ENCODE measurements around the gene CADPS.

Gene CADPS

DNA sequence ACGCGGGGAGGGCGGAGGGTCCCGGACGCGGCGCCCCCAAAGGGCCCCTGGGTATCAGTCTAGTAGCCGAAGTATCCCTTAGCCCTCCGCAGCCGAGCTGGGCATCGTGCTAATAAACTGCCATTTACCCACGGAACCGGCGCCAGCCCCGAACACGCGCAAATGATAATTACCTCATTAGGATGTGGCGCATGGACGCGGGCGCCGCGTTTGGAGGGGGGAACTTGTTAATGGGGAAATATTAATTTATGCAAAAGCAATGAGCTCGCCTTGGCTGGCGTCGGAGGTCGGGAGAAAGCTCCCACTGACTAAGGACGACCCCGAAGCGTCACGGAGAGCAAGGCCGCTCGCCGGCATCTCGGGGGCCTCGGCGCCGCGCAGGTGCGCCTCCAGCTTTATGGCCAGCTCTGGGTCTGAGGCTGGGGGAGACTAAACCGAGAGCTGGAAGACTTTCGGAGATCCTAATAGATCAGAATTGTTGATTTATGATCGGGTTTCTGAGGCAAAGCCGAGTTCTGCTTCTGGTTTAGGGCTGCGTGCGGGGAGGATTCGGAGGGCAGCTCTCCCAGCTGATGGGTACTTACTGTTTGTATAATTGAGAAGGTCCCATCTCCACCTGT, 501.4 kb downstream of the CADPS start:
- TF ChIP-seq, protein P1, sequence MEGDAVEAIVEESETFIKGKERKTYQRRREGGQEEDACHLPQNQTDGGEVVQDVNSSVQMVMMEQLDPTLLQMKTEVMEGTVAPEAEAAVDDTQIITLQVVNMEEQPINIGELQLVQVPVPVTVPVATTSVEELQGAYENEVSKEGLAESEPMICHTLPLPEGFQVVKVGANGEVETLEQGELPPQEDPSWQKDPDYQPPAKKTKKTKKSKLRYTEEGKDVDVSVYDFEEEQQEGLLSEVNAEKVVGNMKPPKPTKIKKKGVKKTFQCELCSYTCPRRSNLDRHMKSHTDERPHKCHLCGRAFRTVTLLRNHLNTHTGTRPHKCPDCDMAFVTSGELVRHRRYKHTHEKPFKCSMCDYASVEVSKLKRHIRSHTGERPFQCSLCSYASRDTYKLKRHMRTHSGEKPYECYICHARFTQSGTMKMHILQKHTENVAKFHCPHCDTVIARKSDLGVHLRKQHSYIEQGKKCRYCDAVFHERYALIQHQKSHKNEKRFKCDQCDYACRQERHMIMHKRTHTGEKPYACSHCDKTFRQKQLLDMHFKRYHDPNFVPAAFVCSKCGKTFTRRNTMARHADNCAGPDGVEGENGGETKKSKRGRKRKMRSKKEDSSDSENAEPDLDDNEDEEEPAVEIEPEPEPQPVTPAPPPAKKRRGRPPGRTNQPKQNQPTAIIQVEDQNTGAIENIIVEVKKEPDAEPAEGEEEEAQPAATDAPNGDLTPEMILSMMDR (IDR thresholded peaks at IDR 0.05; ENCODE audit: low read depth, low read length): no peak
- H3K4me3 ChIP-seq (ENCODE audit: low read depth, low read length): peak overlapping the region; percentile 16; the same call in 1 of the 2 replicates

DNA sequence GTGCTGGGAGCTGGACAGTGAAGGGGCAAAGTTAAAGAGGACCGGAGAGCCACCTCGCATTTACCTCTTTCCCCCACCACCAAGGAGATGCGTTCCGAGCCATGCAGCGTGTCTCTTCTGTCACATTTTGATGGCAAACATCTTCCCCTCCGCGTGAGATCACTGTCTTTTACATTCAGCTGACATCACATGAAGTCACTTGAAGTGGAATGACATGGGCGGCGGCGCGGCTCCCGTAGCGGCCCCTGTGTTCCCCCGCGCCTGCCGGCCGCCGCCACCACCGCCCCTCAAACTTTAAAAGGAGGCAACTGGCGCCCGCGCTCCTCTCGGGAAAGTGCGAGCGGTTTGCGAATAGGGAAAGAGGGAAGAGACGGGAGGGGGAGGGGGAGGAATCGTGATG, 502.0 kb downstream of the CADPS start, which contains the start of gene FEZF2:
TSS of gene FEZF2 (minus strand) at position 336 of the 400 bp plus-strand sequence. CDS start 682 bp downstream, outside the sequence.
- H3K4me3 ChIP-seq (ENCODE audit: low read depth, low read length): peak within 1 kb of the TSS; percentile 16; the same call in 1 of the 2 replicates
- TF ChIP-seq, protein P1 (IDR thresholded peaks at IDR 0.05; ENCODE audit: low read depth, low read length): no peak

DNA sequence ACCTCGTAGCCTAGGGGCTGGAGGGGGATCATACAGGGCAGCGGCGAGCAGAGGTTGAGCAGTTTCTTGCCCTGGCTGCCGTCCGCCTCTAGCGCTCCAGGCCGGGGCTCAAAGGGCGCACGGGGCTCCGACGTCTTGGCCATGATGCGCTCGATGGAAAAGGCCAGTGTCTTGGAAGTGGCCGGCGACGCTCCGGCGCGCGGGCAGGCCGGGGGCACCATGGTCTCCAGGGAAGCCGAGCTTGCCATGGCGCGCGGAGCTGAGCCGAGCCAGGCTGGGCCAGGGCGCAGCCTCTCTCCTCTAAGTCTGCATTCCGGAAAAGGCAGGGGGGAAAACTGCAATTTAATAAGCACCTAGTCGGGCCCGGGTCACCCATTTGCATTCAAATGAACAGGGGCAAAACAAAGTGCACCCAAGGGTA, 502.6 kb downstream of the CADPS start:
- TF ChIP-seq, protein P1 (IDR thresholded peaks at IDR 0.05; ENCODE audit: low read depth, low read length): no peak
- no peak overlapping the region for H3K4me3 ChIP-seq (ENCODE audit: low read depth, low read length)

DNA sequence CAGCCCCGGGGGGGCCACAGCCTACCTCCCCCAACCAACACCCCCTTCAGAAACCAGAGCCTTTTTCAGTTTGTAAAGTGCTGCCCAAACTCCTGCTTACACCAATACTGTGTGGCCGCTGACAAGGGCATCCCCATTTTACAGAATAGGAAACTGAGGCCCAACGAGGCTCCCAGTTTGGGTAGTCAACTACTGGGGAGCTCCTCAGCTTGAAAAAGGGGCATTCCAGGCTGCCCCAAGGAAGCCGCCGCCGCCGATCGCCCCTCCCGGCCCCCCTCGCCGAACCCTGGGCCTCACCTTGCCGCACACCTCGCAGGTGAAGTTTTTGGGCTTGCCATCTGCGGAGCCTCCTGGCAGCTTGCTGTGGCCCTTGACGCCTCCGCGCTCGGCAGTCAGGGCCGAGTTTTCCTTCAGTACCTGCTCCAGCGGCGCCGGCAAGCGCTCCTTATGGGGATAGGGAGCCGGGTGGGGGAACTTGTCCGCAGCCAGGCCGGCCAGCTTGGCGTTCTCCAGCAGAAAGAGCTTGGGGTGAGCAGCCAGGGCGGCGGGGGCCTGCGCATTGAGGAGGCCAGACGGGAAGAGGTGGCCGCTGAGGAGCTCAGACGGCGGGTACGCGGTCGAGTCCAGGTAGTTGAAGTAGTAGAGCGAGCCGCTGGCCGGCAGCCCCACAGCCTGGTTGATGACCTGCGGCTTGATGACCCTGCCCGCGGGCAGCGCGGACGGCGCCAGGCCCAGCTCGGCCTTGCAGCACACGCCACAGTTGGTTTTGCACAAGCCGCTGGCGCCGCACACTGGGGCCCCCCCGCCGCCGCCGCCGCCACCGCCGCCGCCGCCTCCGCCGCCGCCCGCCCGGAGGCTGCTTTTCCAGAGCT, 503.3 kb downstream of the CADPS start:
- TF ChIP-seq, protein P1 (IDR thresholded peaks at IDR 0.05; ENCODE audit: low read depth, low read length): no peak
- no peak overlapping the region for H3K4me3 ChIP-seq (ENCODE audit: low read depth, low read length)

DNA sequence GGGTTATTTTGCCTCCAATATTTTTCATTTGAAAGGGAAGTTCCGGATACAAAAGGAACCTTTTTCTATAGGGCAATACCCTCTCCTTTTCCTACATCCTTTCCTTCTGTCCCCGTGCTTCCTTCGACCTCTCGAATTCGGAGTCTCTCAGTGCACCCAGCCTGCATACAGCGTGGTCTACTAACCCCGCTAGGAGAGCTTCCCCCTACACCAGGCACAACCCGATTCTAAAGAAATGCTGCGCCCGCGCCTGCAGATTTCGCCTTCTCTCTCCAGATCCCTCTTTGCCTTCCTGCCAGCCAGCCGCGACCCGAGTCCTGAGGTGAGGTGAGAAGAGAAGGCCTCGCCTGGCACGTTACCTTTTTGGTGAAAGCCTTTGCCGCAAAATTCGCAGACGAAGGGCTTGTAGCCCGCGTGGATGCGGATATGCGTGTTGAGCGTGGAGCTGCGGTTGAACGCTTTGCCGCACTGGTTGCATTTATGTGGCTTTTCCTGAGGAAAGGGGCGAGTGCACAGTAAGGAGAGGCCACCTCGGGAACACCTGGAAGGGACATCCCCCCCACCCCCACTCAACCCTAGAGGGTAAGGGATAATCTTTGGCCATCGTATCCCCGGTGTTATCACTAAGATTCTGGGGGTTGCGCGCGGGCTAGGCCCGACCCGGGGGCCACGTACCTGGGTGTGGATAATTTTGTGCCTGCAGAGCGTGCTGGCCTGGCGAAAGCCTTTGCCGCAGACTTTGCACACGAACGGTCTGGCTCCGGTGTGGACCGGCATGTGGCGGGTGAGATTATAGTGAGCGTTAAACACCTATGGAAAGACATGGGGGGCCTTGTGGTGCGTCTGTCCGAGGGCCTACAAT, 504.1 kb downstream of the CADPS start:
- H3K4me3 ChIP-seq (ENCODE audit: low read depth, low read length): no peak overlapping the region
- TF ChIP-seq, protein P1 (IDR thresholded peaks at IDR 0.05; ENCODE audit: low read depth, low read length): no peak

DNA sequence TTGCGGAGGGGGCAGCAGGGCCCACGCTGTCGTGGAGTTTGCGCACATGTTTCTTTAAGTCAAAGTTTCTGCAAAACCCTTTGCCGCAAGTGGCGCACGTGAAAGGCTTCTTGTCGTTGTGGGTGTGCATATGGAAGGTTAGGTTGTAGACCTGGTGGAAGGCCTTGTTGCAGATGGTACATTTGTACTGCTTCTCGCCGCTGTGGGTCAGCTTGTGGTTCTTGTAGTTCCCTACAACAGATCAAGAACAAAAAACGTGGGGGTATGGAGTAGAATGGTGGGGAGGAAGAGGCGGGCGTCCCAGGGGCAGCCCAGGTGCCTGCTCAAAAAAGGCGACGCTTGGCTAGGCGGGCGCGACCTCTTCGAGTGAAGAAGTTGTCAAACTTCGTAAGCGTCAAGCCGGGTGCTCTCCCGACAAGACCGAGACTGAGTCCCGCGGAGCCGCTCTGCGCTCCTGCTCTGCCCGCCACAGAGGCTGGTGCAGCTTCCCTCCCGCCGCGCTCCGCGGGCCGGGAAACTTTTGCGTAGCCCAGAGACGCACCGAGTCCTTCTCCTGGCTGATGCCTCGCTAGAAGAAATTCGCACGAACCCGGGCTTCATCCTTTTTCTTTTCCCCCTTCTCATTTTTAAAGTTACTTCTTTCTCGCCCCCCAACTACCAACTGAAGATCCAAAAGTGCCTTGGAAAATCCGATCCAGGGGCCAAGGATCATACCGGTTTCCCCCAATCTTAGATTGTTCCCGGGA, 504.9 kb downstream of the CADPS start:
- TF ChIP-seq, protein P1 (IDR thresholded peaks at IDR 0.05; ENCODE audit: low read depth, low read length): no peak
- H3K4me3 ChIP-seq (ENCODE audit: low read depth, low read length): no peak overlapping the region

All from WI38 (cell line).